GM10266 (cell line): Measurements from ENCODE around the gene TBC1D32.
"Not testable (repeated sequence)": the region's sequence is repeated elsewhere in the genome, so short reads cannot be mapped to it uniquely, and the experiment has no call there.

Experiments
- DNase-seq: peaks from one replicate; pipeline ENCODE4 v3.0.0; 2012; ENCODE audit errors: extremely low spot score
- CTCF ChIP-seq: IDR thresholded peaks from 2 replicates; pipeline ENCODE4 v1.5.1; 2012; ENCODE audit warnings: mild to moderate bottlenecking, low read depth; ENCODE audit not compliant: control insufficient read depth, insufficient read depth; ENCODE audit errors: missing control alignments

The TBC1D32 gene

GRCh38 chr6:121302882-121303281, 31.4 kb downstream of the TBC1D32 start:
- no peak for TF ChIP-seq CTCF
- no peak for DNase-seq

- DNase-seq, result not testable (repeated sequence)
Measured at GRCh38 chr6:121301156-121301555, 33.1 kb downstream of the TBC1D32 start.

- no peak for DNase-seq
- TF ChIP-seq CTCF, result no peak
Measured at GRCh38 chr6:121297694-121298093, 36.6 kb downstream of the TBC1D32 start.

- no peak for DNase-seq
- no peak for TF ChIP-seq CTCF
Measured at GRCh38 chr6:121285041-121285440, 49.2 kb downstream of the TBC1D32 start.

GRCh38 chr6:121274666-121275295, 59.5 kb downstream of the TBC1D32 start:
- TF ChIP-seq CTCF, result no peak
- DNase-seq, result no peak

- DNase-seq, result no peak
- TF ChIP-seq CTCF, result no peak
Measured at GRCh38 chr6:121263742-121264141, 70.5 kb downstream of the TBC1D32 start.

- no peak for DNase-seq
Measured at GRCh38 chr6:121260651-121261102, 73.6 kb downstream of the TBC1D32 start.

More at GRCh38 chr6:121260651-121261102, 73.6 kb downstream of the TBC1D32 start:
- no peak for TF ChIP-seq CTCF
